Endothelial cell (in vitro differentiated cells): ENCODE results near the gene CCL25. TPM values are rescaled to one million over a fixed set of nuclear protein-coding genes. Genes with fewer than 3 reads are reported as not detected.

Experiments
- DNase-seq: peaks from one replicate; pipeline ENCODE4 v3.0.0; 2021; ENCODE audit warnings: low spot score
- H3K27ac Mint-ChIP-seq: one replicate; pipeline ENCODE4 v1.8.0; 2021; ENCODE audit warnings: mixed read lengths, inconsistent platforms; ENCODE audit not compliant: unreplicated experiment
- H3K27me3 Mint-ChIP-seq: one replicate; pipeline ENCODE4 v1.8.0; 2021; ENCODE audit warnings: mild to moderate bottlenecking, moderate library complexity, mixed read lengths, inconsistent platforms; ENCODE audit not compliant: unreplicated experiment
- H3K36me3 Mint-ChIP-seq: one replicate; pipeline ENCODE4 v1.8.0; 2021; ENCODE audit warnings: mild to moderate bottlenecking, low read depth, mixed read lengths, inconsistent platforms; ENCODE audit not compliant: unreplicated experiment
- H3K4me1 Mint-ChIP-seq: one replicate; pipeline ENCODE4 v1.8.0; 2021; ENCODE audit warnings: mild to moderate bottlenecking, mixed read lengths, inconsistent platforms; ENCODE audit not compliant: unreplicated experiment
- H3K4me3 Mint-ChIP-seq: one replicate; pipeline ENCODE4 v1.8.0; 2021; ENCODE audit warnings: mild to moderate bottlenecking, mixed read lengths, inconsistent platforms; ENCODE audit not compliant: unreplicated experiment
- H3K9me3 Mint-ChIP-seq: one replicate; pipeline ENCODE4 v1.8.0; 2021; ENCODE audit warnings: mixed read lengths, inconsistent platforms; ENCODE audit not compliant: unreplicated experiment
- CTCF ChIP-seq: fragments of 200-600 bp; sonication (generic); IDR thresholded peaks from one replicate; pipeline ENCODE4 v1.5.0; 2021; ENCODE audit warnings: antibody characterized with exemption; ENCODE audit not compliant: unreplicated experiment
- long read RNA-seq: library from polyadenylated mRNA; unstranded; transcript quantifications from one replicate; pipeline ENCODE4 v2.0.0, GENCODE V29; 2020; ENCODE audit not compliant: unreplicated experiment
- total RNA-seq: library from RNA; stranded (reverse); fragmentation: NEBNext Ultra II Directional; extraction: Animal tissue kit (Norgen Biotek cat#: 25700); gene quantifications from one replicate; pipeline ENCODE4 v1.2.1, GENCODE V29; 2021; ENCODE audit not compliant: unreplicated experiment

CCL25 gene
- not detected for total RNA-seq
- long read RNA-seq, result 0 reads

GRCh38 chr19:8052464-8052859 is at the start of gene CCL25:
TSS of gene CCL25 (plus strand) at chr19:8052760. CDS start at chr19:8053050, 290 bp downstream.
- DNase-seq, result no peak
- no peaks in the 10 kb centered on the region for H3K9me3 Mint-ChIP-seq
- no peak within 1 kb of the TSS for H3K4me3 Mint-ChIP-seq
- peaks cover 2% of the 10 kb centered on the region for H3K27me3 Mint-ChIP-seq
- H3K27ac Mint-ChIP-seq, result no peak within 1 kb of the TSS
- no peak for TF ChIP-seq CTCF
- no peaks in the 10 kb centered on the region for H3K36me3 Mint-ChIP-seq
- no peaks in the 10 kb centered on the region for H3K4me1 Mint-ChIP-seq

GRCh38 chr19:8004001-8004400 is 48.6 kb upstream of the CCL25 start:
- Mint-ChIP-seq H3K4me1 (peaks cover 34% of the 10 kb centered on the region), H3K9me3 (no peaks in the 10 kb centered on the region), H3K36me3 (peaks cover 13% of the 10 kb centered on the region), H3K27ac (no peak overlapping the region), H3K4me3 (peak overlapping the region; percentile 100), H3K27me3 (peaks cover 9% of the 10 kb centered on the region)
- DNase-seq, result no peak
- TF ChIP-seq CTCF, result no peak

DNA sequence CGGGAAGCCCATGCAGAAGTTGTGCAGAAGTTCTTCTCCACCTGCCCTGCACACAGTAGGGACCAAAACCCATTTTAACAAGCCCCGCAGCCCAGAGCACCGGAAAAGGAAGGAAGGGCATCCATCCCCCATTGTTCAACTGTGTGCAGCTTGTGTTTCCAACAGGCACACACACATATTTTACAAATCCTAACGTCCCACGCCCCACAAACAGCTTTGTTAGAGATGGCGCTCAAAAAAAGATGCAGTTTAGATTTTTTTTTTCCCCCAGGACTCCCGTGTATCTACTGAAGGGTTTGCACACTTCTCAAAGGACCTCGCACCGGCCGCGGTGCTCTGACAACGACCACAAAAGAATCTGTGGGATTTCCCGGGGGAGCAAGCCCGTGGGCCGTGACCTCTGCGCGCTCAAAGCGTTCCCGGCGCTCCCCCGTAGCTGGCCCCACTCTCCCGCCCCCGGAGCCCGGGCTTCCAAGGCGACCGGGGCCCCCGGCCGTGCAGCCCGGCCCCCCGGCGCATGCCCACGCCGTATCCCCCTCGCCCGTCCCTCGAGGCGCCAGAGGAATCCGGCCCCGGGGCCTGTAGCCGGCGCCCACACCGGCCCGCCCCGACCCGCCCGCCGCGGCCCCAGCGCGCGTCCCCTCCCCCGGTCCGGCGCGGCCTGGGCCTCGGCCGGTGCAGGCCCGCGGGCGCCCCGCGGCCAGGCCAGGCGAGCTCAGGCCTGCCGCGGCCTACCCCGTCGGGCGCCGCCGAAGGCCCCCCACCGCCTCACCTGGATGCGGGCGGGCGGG is 47.6 kb upstream of the CCL25 start:
- Mint-ChIP-seq H3K4me3 (peak overlapping the region; percentile 100), H3K36me3 (peaks cover 13% of the 10 kb centered on the region), H3K9me3 (no peaks in the 10 kb centered on the region), H3K27ac (peak overlapping the region; percentile 97), H3K27me3 (peaks cover 9% of the 10 kb centered on the region), H3K4me1 (peaks cover 34% of the 10 kb centered on the region)
- DNase-seq, result peak; percentile 26
- no peak for TF ChIP-seq CTCF

DNA sequence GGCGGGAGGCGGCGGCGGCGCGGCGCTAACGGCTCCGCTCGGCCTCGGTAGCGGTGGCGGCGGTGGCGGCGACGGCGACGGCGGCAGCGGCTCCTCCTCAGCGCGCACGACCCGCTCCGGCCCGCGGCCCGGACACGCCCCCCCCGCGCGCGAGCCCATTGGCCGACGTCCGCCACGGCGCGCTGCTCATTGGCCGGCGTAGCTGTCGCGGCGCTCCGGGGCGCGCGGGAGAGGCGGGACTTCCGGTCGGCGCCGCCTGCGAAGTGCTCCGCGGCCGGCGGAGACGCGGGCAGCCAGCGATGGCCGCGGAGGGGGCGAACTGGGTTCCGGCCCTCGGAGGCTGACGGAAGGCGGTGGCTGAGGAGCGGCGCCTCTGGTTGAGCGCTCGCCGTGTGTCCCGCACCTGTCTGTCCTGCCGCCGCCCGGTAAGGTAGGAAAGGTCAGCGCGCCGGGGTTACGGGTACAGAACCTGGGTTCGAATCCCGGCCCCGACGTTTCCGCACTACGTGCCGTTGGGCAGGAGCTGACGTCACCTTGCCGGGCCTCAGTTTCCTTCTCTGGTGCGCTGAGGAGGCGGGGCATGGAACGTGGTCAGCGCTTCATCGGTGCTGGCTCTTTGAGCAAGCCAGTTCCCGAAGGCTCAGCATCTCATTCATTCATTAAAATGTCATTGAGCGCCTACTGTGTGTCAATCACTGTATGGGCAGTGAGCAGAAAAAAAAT is 46.9 kb upstream of the CCL25 start, which contains the start of gene ELAVL1:
TSS of gene ELAVL1 (minus strand) at position 108 of the 723 bp plus-strand sequence. CDS start 13,826 bp downstream, outside the sequence.
- Mint-ChIP-seq H3K9me3 (no peaks in the 10 kb centered on the region), H3K27me3 (peaks cover 9% of the 10 kb centered on the region), H3K27ac (peak within 1 kb of the TSS; percentile 97), H3K4me1 (peaks cover 32% of the 10 kb centered on the region), H3K36me3 (peaks cover 13% of the 10 kb centered on the region), H3K4me3 (peak within 1 kb of the TSS; percentile 100)
- no peak for TF ChIP-seq CTCF
- DNase-seq, result peak; percentile 95

DNA sequence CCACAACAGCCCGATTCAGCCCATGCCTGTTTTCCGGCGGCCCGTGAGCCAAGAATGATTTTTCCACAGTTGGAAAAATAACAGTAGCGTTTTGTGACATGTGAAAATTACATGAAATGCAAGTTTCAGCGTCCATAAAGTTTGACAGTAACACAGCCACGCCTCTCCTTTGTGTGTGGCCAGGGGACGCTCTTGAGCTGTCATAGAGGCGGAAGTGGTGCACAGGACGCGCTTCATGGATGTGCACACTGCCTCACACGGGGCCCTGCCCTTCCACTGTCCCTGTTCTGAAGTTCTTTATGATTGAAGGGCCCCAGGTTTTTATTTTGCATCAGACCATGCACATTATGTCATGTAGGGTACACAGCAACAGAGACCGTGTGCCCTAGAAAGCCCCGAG is 34.8 kb upstream of the CCL25 start:
- DNase-seq, result no peak
- no peak for TF ChIP-seq CTCF
- H3K4me1 Mint-ChIP-seq, result peaks cover 3% of the 10 kb centered on the region
- H3K36me3 Mint-ChIP-seq, result no peaks in the 10 kb centered on the region
- H3K27me3 Mint-ChIP-seq, result no peaks in the 10 kb centered on the region
- no peak overlapping the region for H3K27ac Mint-ChIP-seq
- H3K4me3 Mint-ChIP-seq, result no peak overlapping the region
- H3K9me3 Mint-ChIP-seq, result no peaks in the 10 kb centered on the region
